DMS53 treated with DMSO at 0.1 percent for 48 hours (cell line): ENCODE measurements around the gene CNTNAP2.
"Not testable (repeated sequence)": the region's sequence is repeated elsewhere in the genome, so short reads cannot be mapped to it uniquely, and the experiment has no call there.

Source experiments
- DNase-seq: peaks from one replicate; lab custom pipeline; 2025; ENCODE audit not compliant: unreplicated experiment; lab: John Stamatoyannopoulos, UW

The CNTNAP2 gene

GRCh38 chr7:148395990-148396716 is 2279.6 kb downstream of the CNTNAP2 start:
- DNase-seq, result no peak

DNA sequence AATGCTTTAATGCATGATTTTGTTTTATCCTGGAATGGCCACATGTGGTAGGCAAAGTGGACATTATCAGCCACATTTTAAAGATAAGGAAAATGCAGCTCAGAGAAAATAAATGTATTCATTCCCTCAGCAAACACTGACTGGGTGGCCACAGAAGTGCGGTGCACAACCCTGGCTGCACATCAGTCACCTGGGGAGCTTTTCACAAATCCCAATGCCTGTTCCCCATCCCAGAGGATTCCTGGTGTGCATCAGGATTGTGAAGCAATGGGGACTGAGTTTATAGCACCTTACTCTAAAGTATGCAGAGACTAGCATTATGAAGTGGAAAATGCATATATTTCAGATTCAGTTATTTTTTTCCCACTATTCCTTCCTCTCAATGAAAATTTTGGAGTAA is 2280.5 kb downstream of the CNTNAP2 start:
- no peak for DNase-seq

- DNase-seq, result no peak
Measured at GRCh38 chr7:148397551-148397950, 2280.9 kb downstream of the CNTNAP2 start.

- no peak for DNase-seq
Measured at GRCh38 chr7:148397985-148398384, 2281.4 kb downstream of the CNTNAP2 start.

GRCh38 chr7:148398844-148399365 is 2282.3 kb downstream of the CNTNAP2 start:
- DNase-seq, result no peak

- DNase-seq, result no peak
Measured at GRCh38 chr7:148400101-148400500, 2283.5 kb downstream of the CNTNAP2 start.

GRCh38 chr7:148402159-148402558 is 2285.6 kb downstream of the CNTNAP2 start:
- DNase-seq, result no peak

DNA sequence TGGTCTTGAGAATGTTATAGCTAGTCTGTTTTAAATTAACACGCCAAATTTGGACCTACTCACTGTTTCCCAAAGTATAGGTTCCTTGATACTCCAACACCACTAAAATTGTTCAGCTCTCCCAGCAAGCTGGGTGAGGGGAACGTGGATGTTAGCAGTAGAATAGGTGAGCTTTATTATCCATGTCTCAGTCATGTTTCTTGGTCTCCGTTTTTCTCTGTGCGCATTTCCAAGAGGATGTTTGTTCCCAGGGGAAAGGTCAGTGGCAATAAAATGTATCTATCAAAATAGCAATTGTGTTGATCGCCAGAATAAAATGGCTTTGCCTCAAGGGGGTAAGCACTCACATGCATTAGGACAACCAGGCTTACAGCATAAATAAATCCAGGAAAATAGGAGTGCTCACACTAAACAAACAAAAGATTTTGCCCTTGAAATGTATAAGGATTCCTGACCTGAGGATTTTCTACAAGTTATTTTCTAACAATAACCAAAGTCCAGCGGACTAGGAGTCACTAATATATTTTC is 2286.9 kb downstream of the CNTNAP2 start:
- DNase-seq, result no peak

DNA sequence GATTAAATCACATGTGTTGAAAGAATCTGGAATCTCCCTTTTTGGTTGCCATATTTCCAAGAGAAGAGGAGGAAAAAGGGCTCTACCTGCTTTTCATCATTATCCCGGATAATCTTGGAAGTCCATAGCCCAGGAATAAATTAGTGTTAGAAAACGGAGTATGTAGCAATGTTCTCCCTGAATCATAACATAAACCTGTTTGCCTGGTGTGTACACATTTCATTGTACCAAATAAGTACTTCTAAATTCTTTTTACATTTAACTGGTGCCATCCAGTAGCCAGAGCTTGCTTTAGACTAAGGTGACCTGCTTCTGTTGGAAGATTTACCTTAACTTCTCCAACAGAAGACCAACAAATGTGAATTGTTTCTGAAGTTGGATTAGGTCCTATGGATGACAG is 2291.7 kb downstream of the CNTNAP2 start:
- DNase-seq, result no peak

DNA sequence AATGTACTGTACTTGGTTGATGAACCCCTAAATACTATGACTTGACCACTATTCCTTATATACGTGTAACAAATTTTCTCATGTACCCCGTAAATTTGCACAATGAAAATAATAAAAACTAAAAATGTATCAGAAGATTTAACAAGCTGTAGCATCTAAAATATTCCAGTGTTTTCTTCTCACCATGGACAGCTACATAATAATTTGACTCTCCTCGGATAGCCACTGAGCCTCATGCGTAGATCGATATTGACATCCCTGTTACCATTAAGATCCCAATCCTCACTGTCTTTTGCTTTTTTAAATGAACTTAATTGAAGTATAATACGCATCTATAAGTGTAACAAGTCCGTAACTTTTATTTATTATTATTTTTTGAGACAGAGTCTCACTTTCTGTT is 2294.3 kb downstream of the CNTNAP2 start:
- DNase-seq, result no peak

DNA sequence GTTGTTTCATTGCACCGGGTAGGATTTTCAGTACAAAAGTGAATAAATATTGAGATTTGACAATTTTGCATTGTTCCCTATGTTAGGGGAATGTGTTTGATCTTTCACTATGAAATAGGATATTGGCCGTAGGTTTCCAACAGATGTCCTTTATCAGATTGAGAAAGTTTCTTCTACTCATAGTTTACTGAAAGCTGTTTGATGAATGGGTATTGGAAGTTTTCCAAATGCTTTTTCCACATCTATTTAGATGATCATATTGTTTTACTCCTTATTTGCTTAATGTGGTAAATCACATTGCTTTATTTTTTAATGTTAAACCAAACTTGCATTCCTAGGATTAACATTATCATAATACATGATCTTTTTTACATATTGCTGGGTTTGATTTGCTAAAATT is 2296.1 kb downstream of the CNTNAP2 start:
- DNase-seq, result no peak

DNA sequence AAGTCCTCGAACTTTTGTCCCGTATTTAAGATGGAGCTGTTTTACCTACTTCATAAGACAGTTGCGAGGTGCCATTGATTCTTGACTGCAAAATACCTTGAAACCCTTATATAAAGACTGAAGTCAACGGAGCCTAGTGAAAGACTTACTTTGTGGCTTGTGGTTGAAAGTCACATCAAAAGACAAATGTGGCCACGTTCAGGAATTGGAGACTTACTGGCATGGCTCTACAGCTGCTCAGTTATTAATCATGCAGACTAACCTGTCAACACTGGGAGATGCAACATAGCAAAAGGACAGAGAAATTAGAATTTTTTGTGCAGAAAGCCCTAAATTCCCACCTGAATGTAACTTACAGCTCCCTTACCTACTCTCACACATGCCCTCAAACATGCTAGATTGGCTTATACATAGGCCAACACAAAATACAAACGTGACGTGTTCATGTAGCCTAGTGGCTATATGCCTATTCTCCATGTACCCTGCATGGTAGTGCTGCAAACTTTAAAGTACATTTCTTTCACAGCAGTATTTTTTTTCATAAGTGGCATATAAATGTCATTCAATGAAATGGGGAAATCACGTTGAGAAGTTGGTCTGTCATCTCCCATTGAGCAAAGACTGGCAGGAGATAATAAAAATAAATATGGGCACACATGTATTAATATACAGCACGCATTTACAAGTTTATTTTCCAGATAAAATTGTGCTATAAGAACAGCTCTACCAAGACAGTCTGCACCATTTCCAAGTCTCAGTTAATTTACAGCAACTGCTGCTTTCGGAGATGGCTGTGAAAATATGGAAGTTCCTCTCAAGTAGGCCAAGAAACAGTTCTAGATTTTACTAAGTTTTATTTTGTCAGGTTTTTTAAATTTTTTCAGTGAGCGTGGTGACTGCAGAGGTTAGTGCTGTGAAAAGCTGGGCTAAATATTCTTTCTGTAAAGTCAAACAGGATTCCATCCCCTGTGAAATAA is 2303.5 kb downstream of the CNTNAP2 start:
- DNase-seq, result no peak

- no peak for DNase-seq
Measured at GRCh38 chr7:148422030-148422429, 2305.4 kb downstream of the CNTNAP2 start.

- not testable (repeated sequence) for DNase-seq
Measured at GRCh38 chr7:148426393-148426792, 2309.8 kb downstream of the CNTNAP2 start.

- not testable (repeated sequence) for DNase-seq
Measured at GRCh38 chr7:148430690-148431089, 2314.1 kb downstream of the CNTNAP2 start.

DNA sequence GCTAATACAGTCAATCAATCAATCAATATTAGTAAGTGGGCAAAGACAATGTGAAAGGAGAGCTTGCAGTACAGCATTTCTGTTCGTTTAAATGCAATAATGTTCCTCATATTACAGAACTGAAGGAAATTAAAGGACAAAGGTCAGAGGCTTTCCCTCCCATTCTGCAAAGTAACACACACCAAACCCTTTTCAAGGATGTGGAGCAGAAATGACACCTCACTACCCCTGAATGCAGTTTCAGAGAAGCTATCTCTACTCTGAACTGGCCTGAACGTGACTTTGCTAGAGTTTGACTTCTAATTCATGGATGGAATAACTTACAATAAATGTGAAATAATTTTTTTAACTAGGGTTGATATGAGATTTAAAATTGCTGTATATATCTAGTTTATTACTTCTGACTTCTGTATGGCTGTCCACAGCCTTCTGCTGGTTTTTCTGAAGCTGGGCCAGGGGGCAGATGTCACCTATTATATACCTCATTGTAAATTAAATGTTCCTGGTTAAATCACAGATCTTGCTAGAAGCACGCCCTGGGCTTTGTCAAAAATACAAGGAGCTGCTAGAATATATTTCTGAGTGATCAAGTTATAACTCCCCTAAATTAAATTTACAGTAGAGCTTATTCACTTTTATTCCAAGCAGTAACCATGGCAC is 2317.1 kb downstream of the CNTNAP2 start:
- DNase-seq, result no peak

DNA sequence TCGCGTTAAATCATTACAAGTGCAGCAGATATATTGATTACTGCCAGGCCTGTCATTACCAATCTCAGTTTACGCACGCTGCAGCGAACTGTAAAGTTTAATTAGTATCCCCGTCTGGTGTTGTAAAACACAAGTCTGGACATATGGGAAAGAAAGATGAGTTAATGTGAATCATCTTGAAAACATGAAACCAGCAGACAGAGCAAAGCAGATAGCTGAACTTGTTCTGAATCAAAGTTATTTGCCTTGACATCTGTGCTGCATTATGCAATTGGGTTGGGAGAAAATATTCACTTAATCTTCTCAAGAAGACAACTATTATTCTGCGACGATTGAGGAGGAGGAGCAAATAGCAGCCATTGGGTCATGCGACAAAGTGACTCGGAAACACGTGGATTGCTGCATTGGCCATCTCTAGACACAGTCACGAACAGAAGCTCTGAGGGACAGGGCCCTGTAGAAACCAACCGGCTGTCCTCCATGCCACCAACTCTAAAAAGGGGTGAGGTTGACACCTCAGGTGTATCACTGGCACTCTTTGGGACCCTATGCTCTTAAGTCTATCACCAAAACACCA is 2317.7 kb downstream of the CNTNAP2 start:
- no peak for DNase-seq

DNA sequence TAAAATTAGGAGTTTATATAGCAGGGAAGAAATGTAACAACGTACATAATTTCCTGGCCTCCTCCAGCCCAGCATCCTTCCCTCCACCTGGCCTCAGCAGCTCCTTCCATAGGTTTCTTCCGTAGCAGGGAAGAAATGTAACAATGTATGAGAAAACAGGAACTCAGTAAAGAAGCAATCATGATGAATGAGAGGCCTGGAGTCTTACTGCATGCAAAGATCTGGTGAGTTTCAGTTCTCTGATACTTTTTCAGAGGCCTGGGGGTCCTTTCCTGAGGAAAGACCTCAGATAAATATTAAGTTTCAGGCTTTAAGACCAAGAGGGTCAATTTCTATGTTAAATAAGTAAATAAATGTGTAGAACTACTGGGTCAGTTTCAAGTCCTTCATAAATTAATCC is 2318.3 kb downstream of the CNTNAP2 start:
- DNase-seq, result no peak

DNA sequence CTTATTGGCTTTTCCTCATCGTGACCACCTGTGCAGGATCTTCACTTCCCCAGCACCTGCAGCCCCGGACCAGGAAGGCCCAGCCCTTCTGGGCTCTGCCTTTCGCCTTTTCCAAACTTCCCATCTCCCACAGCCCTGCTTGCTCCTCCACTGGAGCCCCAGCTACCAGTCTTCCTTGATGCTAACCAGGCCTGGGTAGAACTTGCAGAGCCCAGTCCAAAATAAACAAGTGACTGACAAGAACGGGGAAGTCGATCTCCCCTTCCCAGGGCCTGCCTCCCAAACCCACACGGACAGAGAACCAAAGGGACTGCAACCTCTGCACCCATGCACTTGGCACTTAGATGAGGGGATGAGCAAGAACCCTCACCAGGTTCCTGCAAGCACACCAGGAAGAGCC is 2319.1 kb downstream of the CNTNAP2 start:
- no peak for DNase-seq

DNA sequence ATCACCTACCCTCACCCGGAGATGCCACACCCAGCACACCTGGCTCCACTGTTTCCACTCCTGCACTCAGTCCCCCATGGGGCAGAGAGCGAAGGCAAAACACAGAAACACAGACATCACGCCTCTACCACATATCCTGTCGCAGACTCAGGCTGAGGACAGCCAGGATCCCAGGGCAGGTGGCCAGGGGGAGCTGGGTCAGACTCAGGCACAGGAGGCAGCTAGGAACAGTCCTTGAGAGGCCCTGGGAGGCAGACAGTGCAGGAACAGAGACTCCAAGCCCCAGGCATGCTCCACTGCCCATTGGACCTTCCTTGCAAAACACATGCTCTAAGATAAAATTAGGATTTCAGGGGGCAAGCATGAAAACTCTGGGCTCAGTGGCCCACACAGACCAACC is 2319.5 kb downstream of the CNTNAP2 start:
- DNase-seq, result no peak

- DNase-seq, result no peak
Measured at GRCh38 chr7:148436571-148436970, 2320.0 kb downstream of the CNTNAP2 start.
